ENCODE data around the gene GAS6. TPM values are rescaled to one million over a fixed set of nuclear protein-coding genes. Genes with fewer than 3 reads are reported as not detected.

GAS6 gene
- total RNA-seq, 1 experiment from 2014 or later, result 93.8 TPM

DNA sequence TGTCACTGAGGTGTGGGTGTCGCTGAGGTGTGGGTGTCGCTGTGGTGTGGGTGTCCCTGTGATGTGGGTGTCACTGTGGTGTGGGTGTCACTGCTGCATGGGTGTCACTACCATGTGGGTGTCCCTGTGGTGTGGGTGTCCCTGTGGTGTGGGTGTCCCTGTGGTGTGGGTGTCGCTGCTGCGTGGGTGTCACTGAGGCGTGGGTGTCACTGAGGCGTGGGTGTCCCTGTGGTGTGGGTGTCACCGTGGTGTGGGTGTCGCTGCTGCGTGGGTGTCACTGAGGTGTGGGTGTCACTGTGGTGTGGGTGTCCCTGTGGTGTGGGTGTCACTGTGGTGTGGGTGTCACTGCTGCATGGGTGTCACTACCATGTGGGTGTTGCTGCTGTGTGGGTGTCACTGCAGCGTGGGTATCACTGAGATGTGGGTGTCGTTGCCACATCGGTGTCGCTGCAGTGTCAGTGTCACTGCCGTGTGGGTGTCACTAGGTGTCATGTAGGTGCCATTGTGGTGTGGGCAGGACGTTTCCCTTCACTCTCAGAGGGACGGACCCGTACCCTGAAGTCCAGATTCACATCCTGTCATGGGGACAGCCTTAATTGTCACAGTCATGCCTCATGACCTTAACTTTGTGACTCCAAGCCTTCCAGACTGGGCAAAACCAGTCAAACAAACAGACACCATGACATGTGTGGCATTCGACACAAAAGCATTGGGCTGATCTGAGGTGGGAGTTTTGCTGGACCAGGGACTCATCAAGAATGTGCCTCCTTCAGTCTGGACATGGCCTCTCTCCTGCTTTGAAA is 12.7 kb upstream of the GAS6 start:
- no peaks in the 10 kb centered on the region; the same call in 1 of the 2 replicates for H3K4me1 ChIP-seq (replicated peaks; ENCODE audit: insufficient read depth)
- H3K27ac ChIP-seq, result no peak overlapping the region
- H3K4me3 ChIP-seq, result no peak overlapping the region
- CTCF ChIA-PET, result no interaction called here
- TF ChIP-seq, protein P1, sequence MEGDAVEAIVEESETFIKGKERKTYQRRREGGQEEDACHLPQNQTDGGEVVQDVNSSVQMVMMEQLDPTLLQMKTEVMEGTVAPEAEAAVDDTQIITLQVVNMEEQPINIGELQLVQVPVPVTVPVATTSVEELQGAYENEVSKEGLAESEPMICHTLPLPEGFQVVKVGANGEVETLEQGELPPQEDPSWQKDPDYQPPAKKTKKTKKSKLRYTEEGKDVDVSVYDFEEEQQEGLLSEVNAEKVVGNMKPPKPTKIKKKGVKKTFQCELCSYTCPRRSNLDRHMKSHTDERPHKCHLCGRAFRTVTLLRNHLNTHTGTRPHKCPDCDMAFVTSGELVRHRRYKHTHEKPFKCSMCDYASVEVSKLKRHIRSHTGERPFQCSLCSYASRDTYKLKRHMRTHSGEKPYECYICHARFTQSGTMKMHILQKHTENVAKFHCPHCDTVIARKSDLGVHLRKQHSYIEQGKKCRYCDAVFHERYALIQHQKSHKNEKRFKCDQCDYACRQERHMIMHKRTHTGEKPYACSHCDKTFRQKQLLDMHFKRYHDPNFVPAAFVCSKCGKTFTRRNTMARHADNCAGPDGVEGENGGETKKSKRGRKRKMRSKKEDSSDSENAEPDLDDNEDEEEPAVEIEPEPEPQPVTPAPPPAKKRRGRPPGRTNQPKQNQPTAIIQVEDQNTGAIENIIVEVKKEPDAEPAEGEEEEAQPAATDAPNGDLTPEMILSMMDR (conservative IDR thresholded peaks at IDR 0.05), result no peak
- no peak for TF ChIP-seq EZH2 (IDR thresholded peaks at IDR 0.05; ENCODE audit: low read depth)
- H3K9me3 ChIP-seq (ENCODE audit: insufficient read depth, low read depth), result no peaks in the 10 kb centered on the region
- intact Hi-C loops (cut with micrococcal nuclease; ENCODE audit: unreplicated experiment), result no loop called here
- POLR2A ChIA-PET (ENCODE audit: unreplicated experiment), result no interaction called here
- H3K36me3 ChIP-seq (ENCODE audit: low read depth), result no peaks in the 10 kb centered on the region
- DNase-seq, result no peak
- H2AFZ ChIP-seq, result no peak overlapping the region
- H3K79me2 ChIP-seq (ENCODE audit: low read depth), result no peaks in the 10 kb centered on the region
- no peak overlapping the region for H3K4me2 ChIP-seq
- no peaks in the 10 kb centered on the region for H3K9me2 ChIP-seq (ENCODE audit: insufficient read depth)
- H3K27me3 ChIP-seq (ENCODE audit: insufficient read depth, low read depth), result no peaks in the 10 kb centered on the region
- no peaks in the 10 kb centered on the region for H3F3A ChIP-seq (ENCODE audit: insufficient read depth, low read depth)
- no TSS peak for BruUV-seq (replicated peaks)
- H4K20me1 ChIP-seq (ENCODE audit: insufficient read depth), result no peaks in the 10 kb centered on the region

DNA sequence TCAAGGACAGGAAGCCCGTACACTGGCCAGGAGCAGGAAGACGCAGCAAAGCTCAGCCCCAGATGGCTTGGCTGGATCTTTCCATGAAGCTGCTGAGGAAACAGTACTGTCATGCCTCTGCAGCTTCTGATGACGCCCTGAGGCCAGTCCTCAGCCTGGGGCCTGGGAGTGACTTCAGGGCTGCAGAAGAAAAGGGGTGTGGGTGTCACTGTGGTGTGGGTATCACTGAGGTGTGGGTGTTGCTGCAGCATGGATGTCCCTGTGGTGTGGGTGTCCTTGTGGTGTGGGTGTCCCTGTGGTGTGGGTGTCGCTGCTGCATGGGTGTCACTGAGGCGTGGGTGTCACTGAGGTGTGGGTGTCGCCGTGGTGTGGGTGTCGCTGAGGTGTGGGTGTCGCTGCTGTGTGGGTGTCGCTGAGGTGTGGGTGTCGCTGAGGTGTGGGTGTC is 12.0 kb upstream of the GAS6 start:
- Histone ChIP-seq H3K9me3 (ENCODE audit: insufficient read depth, low read depth) (no peaks in the 10 kb centered on the region), H3K4me1 (replicated peaks; ENCODE audit: insufficient read depth) (no peaks in the 10 kb centered on the region), H3F3A (ENCODE audit: insufficient read depth, low read depth) (no peaks in the 10 kb centered on the region), H3K9me2 (ENCODE audit: insufficient read depth) (no peaks in the 10 kb centered on the region), H3K27ac (no peak overlapping the region), H3K4me2 (no peak overlapping the region), H3K27me3 (ENCODE audit: insufficient read depth, low read depth) (no peaks in the 10 kb centered on the region), H2AFZ (no peak overlapping the region), H4K20me1 (ENCODE audit: insufficient read depth) (no peaks in the 10 kb centered on the region), H3K4me3 (no peak overlapping the region), H3K79me2 (ENCODE audit: low read depth) (no peaks in the 10 kb centered on the region), H3K36me3 (ENCODE audit: low read depth) (no peaks in the 10 kb centered on the region)
- ChIA-PET CTCF (no interaction called here), POLR2A (ENCODE audit: unreplicated experiment) (no interaction called here)
- no TSS peak for BruUV-seq (replicated peaks)
- no peak for DNase-seq
- intact Hi-C loops (cut with micrococcal nuclease; ENCODE audit: unreplicated experiment), result no loop called here
- TF ChIP-seq, protein P1 (conservative IDR thresholded peaks at IDR 0.05), result no peak
- TF ChIP-seq EZH2 (IDR thresholded peaks at IDR 0.05; ENCODE audit: low read depth), result no peak

DNA sequence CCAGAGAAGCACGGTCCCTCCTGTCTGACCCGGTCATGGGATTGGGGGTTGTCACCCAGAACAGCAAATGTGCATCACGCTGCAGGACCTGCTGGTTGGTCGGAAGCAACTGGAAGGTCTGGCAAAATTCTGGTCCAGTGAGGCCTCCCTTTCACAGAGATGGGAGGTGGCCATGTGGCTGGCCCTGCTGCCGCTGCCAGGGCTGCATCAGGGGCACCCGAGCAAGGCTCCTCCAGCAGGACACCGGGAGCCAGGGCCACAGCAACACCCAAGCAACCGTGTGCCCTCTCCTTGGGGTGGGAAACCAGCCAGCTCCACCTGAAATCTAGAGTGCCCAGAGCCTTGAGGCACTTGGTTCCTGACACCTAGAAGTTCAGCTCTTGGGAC is 11.5 kb upstream of the GAS6 start:
- TF ChIP-seq, protein P1 (conservative IDR thresholded peaks at IDR 0.05), result no peak
- no peak for TF ChIP-seq EZH2 (IDR thresholded peaks at IDR 0.05; ENCODE audit: low read depth)
- Histone ChIP-seq H3K79me2 (ENCODE audit: low read depth) (no peaks in the 10 kb centered on the region), H3K36me3 (ENCODE audit: low read depth) (no peaks in the 10 kb centered on the region), H4K20me1 (ENCODE audit: insufficient read depth) (no peaks in the 10 kb centered on the region), H3F3A (ENCODE audit: insufficient read depth, low read depth) (no peaks in the 10 kb centered on the region), H3K4me2 (no peak overlapping the region), H3K27me3 (ENCODE audit: insufficient read depth, low read depth) (no peaks in the 10 kb centered on the region), H3K4me1 (replicated peaks; ENCODE audit: insufficient read depth) (no peaks in the 10 kb centered on the region), H3K9me2 (ENCODE audit: insufficient read depth) (no peaks in the 10 kb centered on the region), H2AFZ (no peak overlapping the region), H3K9me3 (ENCODE audit: insufficient read depth, low read depth) (no peaks in the 10 kb centered on the region), H3K4me3 (no peak overlapping the region), H3K27ac (no peak overlapping the region)
- DNase-seq, result no peak
- CTCF ChIA-PET, result no interaction called here
- POLR2A ChIA-PET (ENCODE audit: unreplicated experiment), result no interaction called here
- intact Hi-C loops (cut with micrococcal nuclease; ENCODE audit: unreplicated experiment), result no loop called here
- no TSS peak for BruUV-seq (replicated peaks)

Measured in PC-9 (cell line).